Dermis microvascular lymphatic vessel endothelial cell (primary cell): Measurements from ENCODE around the gene SLC25A21. TPM values are rescaled to one million over a fixed set of nuclear protein-coding genes. Genes with fewer than 3 reads are reported as not detected.
"Not testable (repeated sequence)": the region's sequence is repeated elsewhere in the genome, so short reads cannot be mapped to it uniquely, and the experiment has no call there.

Source experiments
- DNase-seq, 2 donors: peaks; one replicate each; pipeline versions ENCODE4 v3.0.0 to v3.0.0-alpha.2; 2010; ENCODE audit warnings: low read depth in 2 of 2
- total RNA-seq: library from RNA; depleted of rRNA; stranded (reverse); fragments of >200 nt; gene quantifications from 2 replicates; pipeline ENCODE4 v1.2.1, GENCODE V29; 2014

Gene SLC25A21
- total RNA-seq, 1 donor from 2014 or later = 1.0 TPM

- no peak for DNase-seq
Observed at GRCh38 chr14:36880276-36880675, 292.1 kb downstream of the SLC25A21 start.

GRCh38 chr14:36879558-36879957 is 292.8 kb downstream of the SLC25A21 start:
- DNase-seq = no peak

GRCh38 chr14:36874396-36875138 is 297.8 kb downstream of the SLC25A21 start:
- no peak for DNase-seq

GRCh38 chr14:36870776-36871175 is 301.6 kb downstream of the SLC25A21 start:
- no peak for DNase-seq

- no peak for DNase-seq
Observed at GRCh38 chr14:36869125-36869524, 303.3 kb downstream of the SLC25A21 start.

- DNase-seq = no peak
Observed at GRCh38 chr14:36866867-36867266, 305.5 kb downstream of the SLC25A21 start.

- DNase-seq = no peak
Observed at GRCh38 chr14:36863271-36863670, 309.1 kb downstream of the SLC25A21 start.

- not testable (repeated sequence) for DNase-seq
Observed at GRCh38 chr14:36862237-36862636, 310.2 kb downstream of the SLC25A21 start.

DNA sequence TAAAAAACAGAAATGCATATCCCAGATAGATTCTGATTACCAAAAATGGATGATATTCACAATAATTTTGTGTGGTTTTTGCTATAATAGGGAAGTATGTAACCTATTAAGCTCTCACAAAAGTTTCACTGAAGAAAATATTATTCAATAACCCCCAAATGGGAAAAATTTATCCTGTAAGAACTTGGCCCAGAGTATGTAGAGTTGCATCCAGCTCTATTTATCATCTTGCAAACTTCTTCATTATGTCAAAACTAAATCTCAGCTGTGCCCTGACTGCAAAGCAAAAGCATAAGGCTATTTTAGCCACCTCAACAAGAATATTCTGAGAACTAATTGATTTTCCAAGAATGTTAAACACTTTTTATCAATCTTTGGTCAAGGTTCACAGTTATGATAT is 311.6 kb downstream of the SLC25A21 start:
- DNase-seq = no peak

- DNase-seq = no peak
Observed at GRCh38 chr14:36859119-36859518, 313.3 kb downstream of the SLC25A21 start.

- DNase-seq = no peak
Observed at GRCh38 chr14:36857842-36858445, 314.5 kb downstream of the SLC25A21 start.

GRCh38 chr14:36857136-36857535 is 315.3 kb downstream of the SLC25A21 start:
- DNase-seq = no peak

GRCh38 chr14:36856095-36856878 is 316.1 kb downstream of the SLC25A21 start:
- DNase-seq = no peak

DNA sequence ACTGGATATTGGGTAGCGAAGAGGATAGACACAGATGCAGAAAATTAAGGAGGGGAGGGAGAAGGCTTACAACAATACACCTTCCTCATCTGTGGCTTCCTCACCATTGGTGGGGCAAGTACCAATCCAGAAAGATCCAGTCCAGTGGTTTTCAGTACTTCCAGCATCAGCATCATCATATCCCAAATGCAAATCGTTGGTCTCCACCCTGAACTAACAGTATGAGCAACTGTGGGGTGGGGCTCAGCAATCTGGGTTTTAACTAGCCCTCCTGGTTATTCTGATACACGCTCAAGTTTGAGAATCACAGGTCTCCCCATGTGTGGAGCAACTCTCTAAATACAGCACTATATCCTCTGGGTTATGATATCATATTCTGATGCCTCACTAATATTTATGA is 317.0 kb downstream of the SLC25A21 start:
- DNase-seq = no peak

DNA sequence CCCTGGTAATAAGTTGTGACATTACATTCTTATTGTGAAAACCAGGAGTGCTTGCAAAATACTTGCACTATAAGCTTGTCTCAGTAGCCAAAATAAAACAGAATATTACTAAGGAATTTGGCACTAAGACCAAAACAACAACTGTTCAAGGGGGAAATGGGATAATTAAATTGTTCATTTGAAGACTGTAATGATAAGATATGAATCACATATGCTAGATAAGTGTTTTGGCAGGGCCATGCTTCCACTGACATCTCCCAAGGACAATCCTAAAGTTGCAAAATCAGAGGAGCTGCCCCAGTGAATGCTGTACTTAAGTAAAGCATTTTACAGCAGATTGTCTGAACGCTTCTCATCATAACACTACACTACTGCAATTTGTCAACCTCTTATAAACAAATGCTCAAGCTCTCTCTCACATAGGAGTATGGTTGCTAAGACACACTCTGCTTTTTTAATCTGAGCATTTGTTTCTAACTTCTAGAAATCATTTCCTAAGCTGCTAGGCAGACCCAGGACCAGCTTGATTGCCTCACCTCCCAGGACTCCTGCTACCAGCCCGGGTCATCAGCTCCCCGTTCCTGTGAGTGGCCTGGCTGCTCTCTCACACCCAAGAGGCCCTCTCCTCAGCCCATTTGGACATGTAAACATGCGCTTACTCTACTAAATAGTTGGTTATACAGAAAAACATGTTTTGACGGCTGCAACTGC is 319.3 kb downstream of the SLC25A21 start:
- DNase-seq = no peak

GRCh38 chr14:36848213-36848612 is 324.2 kb downstream of the SLC25A21 start:
- DNase-seq = no peak

GRCh38 chr14:36847366-36847765 is 325.0 kb downstream of the SLC25A21 start:
- no peak for DNase-seq

DNA sequence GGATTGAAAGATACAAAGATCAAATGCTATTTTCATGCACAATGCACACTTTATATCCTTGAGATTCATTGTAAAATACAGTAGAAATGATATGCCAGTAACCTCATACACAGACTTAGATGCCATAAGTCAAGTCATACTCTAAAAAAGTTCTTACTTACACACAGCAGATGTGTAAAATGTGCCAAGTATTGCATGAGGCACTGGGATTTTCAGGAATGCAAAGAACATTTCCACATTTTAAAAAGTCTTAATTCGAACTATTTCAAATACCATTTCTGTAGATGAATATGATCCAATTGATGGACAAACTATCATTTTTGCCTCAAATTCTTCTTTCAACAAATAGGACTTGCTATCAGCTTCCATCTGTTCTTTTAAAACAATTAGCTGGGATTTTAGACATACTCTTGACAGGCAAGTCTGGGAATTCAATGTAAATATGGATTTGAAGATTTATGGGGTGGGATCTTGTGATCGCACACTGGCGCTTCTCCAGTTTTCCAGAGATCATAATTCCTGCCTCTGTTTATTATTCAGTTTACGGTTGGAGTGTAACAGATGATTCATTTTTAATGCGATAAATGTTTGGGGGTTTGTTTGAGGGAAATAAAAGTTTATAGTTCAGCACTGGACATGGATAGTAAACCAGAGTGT is 326.9 kb downstream of the SLC25A21 start:
- DNase-seq = no peak

DNA sequence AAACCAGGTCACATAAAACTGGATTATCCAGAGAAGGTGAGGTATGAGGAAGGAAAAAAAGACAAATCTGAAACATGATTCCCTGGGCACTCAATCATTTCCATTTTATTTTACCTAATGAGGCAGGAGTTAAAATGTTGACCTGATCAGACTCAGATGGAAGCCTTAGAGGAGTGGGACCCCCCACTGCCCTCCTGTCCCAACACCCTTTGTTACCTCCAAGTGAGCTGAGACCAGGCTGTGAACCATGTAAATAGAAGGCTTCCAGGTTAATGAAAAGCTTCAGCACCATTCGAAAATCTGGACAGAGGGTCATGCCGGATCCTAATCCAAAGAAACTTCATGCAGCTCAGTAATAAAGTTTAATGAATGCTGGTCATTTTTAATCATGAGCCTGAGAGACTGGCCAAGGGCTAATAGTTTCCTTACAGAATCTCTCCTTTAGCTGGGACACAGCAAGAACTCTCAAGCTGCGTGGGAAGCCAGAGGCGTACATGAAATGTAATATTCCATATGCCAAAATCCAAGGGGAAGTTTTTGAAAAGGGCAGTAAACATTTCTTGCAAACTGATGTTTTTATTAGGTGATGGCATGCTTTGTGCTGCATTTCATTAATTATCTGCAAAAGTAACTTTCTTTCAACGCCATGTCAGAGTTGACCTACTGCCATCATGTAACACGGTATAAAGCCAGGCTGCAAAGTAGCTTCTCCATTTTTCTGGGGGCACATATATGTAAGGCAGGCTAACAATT is 327.8 kb downstream of the SLC25A21 start:
- DNase-seq = no peak

DNA sequence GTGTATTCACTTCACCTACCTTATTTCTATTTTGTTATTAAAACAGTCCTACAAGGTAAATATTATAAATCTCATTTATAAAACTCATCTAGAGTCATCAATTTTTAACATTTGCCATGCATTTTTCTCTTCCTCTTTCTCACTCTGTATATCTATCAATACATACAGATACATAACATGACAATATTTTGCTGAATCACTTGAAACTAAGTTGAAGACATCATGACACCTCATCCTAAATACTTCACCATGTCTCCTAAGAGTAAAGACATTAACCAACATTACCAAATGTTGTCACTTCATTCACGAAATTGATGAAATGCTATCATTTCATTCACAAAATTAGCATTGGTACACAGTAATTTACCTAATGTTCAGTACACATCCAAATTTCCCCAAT is 329.0 kb downstream of the SLC25A21 start:
- no peak for DNase-seq

DNA sequence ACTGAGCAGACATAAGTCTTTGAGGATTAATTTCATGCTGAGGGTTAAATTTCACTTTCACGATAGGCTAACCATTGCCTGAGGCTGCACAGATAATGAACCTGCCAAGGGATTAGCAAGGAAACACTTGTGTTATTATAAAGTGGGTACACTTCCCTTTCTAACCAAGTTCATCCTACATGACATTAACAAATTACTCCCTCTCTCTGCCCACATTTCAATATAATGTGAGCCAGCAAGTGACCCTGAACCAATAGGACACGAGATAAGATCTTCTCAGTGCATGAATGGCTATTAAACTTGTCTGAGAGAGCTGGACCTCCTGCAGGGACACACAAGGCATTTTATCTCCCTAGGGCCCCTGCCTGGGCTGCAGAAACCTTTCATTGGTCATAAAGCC is 337.3 kb downstream of the SLC25A21 start:
- no peak for DNase-seq
